Activated CD8-positive, alpha-beta T cell treated with anti-CD3 and anti-CD28 coated beads, Interleukin-2, amount 10 ng/mL, durations not matched to agents 7 days and 5 days (primary cell): Measurements from ENCODE around the gene PNRC2. TPM values are rescaled to one million over a fixed set of nuclear protein-coding genes. Genes with fewer than 3 reads are reported as not detected.
"Not testable (repeated sequence)": the region's sequence is repeated elsewhere in the genome, so short reads cannot be mapped to it uniquely, and the experiment has no call there.

Source experiments
- ATAC-seq: fragments of 150-1000 bp; cut with Tn5 transposase; one replicate; pipeline ENCODE4 v1.10.0; 2021; ENCODE audit warnings: moderate library complexity
- CTCF ChIA-PET: fragments of 350-600 bp; sonication (Branson Sonifier 250); formaldehyde crosslinking; loops from one replicate; lab custom pipeline; 2021; ENCODE audit warnings: antibody characterized with exemption; lab: Charles Lee
- POLR2A ChIA-PET: fragments of 350-600 bp; sonication (Branson Sonifier 250); formaldehyde crosslinking; loops from one replicate; lab custom pipeline; 2021; ENCODE audit warnings: antibody characterized with exemption; lab: Charles Lee
- DNase-seq: peaks from one replicate; pipeline ENCODE4 v3.0.0-alpha.2; 2020
- H3K27ac Mint-ChIP-seq: one replicate; pipeline ENCODE4 v1.8.0; 2021; ENCODE audit warnings: mild to moderate bottlenecking, mixed read lengths
- H3K27me3 Mint-ChIP-seq: one replicate; pipeline ENCODE4 v1.8.0; 2021; ENCODE audit warnings: low read depth, mixed read lengths
- H3K36me3 Mint-ChIP-seq: one replicate; pipeline ENCODE4 v1.8.0; 2021; ENCODE audit warnings: low read depth, mixed read lengths
- H3K4me1 Mint-ChIP-seq: one replicate; pipeline ENCODE4 v1.8.0; 2021; ENCODE audit warnings: low read depth, mixed read lengths
- H3K4me3 Mint-ChIP-seq: one replicate; pipeline ENCODE4 v1.8.0; 2021; ENCODE audit warnings: mild to moderate bottlenecking, mixed read lengths
- H3K9me3 Mint-ChIP-seq: one replicate; pipeline ENCODE4 v1.8.0; 2022; ENCODE audit warnings: mixed read lengths; ENCODE audit not compliant: insufficient read depth
- microRNA-seq: library from miRNA; unstranded; fragments of <30 nt; microRNA quantifications from one replicate; pipeline ENCODE4 v1.2.0, GENCODE V29; 2022
- total RNA-seq, 2 experiments: library from RNA; stranded (reverse); gene quantifications; one replicate each; pipeline ENCODE4 v1.2.3, GENCODE V29; 2021

The PNRC2 gene
- total RNA-seq, 2 experiments from 2014 or later: 129 to 134 TPM

- DNase-seq, H3K9me3 Mint-ChIP-seq, ATAC-seq, H3K4me3 Mint-ChIP-seq, POLR2A ChIA-PET, H3K36me3 Mint-ChIP-seq, H3K4me1 Mint-ChIP-seq, H3K27ac Mint-ChIP-seq, CTCF ChIA-PET: not testable (repeated sequence)
- peaks cover 22% of the 10 kb centered on the region for H3K27me3 Mint-ChIP-seq
Measured at GRCh38 chr1:24012878-24013277, 53.2 kb downstream of the PNRC2 start.

Small RNAs within 50 kb of the gene (microRNA-seq; reads per million reads assigned to microRNA genes)
- not detected for gene MIR378F

Other genes starting within 250 kb of the PNRC2 start
- gene ELOA, start 216.4 kb upstream of the PNRC2 start, total RNA-seq: 10 to 100 TPM; 29.2 to 31.0 TPM
- gene PITHD1, start 181.4 kb upstream of the PNRC2 start, total RNA-seq: 10 to 100 TPM; 62.3 to 67.9 TPM
- 10 to 100 TPM; 84.2 to 88.2 TPM for gene LYPLA2, start 168.7 kb upstream of the PNRC2 start, total RNA-seq
- gene GALE, start 159.1 kb upstream of the PNRC2 start, total RNA-seq: 10 to 100 TPM; 27.6 to 31.9 TPM
- 10 to 100 TPM; 24.9 to 27.1 TPM for gene HMGCL, start 134.4 kb upstream of the PNRC2 start, total RNA-seq
- 1 to 10 TPM; 7.1 to 7.3 TPM for gene FUCA1, start 91.5 kb upstream of the PNRC2 start, total RNA-seq
- 1 to 10 TPM; 3.4 to 3.7 TPM for gene CNR2, start 46.5 kb upstream of the PNRC2 start, total RNA-seq
- 100 to 1,000 TPM; 223 to 228 TPM for gene SRSF10, start 20.5 kb downstream of the PNRC2 start, total RNA-seq
- gene MYOM3, start 152.3 kb downstream of the PNRC2 start, total RNA-seq: not detected
- gene IL22RA1, start 183.3 kb downstream of the PNRC2 start, total RNA-seq: not detected
- gene IFNLR1, start 227.5 kb downstream of the PNRC2 start, total RNA-seq: 1 to 10 TPM; 2.6 to 4.0 TPM